T47D (cell line): ENCODE data around the gene MZF1.
A peak's percentile ranks its signal among the peaks of the same experiment; 100 is the strongest.

ENCODE experiments used
- DNase-seq, 2 experiments: peaks; one replicate each; pipeline versions ENCODE4 v3.0.0 to v3.0.0-alpha.2; 2011 to 2012; ENCODE audit warnings: low read depth in 1 of 2, low spot score in 1 of 2
- JUND ChIP-seq: IDR thresholded peaks from 2 replicates; pipeline ENCODE4 v1.6.1; 2012; ENCODE audit warnings: low read depth
- in situ Hi-C: cut with HindIII; loops from 2 replicates; pipeline ENCODE4 v1.10.0; 2016; ENCODE audit warnings: low sequenced_read_pairs, low pct_unique_long_range_greater_than_20kb

MZF1 gene

DNA sequence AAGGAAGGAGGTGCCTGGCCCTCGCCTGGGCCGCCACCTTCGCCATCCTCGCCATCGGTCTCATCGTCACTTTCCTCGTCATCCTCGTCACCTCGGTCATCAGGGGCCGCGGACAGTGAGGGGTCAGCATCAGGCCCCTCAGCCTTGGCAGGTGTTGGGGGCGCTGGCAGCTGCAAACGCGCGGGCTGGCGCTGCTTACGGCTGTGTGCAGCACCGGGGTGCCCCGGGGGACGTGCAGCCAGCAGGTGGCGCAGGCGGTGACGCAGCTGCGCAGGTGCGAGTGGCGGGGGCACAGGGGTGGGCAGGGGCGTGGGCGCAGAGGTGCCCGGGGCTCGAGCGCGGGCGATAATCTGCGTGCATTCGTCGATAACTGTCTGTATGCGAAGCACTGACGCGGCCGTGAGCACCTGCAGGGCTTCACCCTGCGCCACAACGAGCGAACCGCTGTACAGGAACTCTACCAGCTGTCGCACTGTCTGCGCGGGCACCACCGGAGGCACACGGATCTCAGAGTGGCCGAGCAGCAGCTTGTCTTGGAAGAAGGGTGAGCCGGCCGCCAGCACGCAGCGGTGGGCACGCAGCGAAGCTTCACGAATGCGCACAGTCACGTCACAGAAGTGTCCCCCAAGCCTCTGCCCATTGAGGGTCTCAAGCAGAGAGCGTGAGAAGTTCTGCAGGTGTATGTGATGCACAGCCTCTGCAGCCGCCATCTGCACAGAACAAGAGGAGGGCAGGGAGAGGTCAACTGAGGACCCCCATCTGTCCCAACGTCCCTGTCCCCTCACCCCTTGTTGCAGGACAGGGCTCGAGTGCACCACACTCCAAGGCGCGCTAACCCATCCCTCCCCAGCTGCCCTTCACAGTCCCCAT, 55.9 kb downstream of the MZF1 start:
- in situ Hi-C loops = no loop called here

GRCh38 chr19:58516246-58516836, 56.8 kb downstream of the MZF1 start:
- no peak for TF ChIP-seq JUND
- no peak for DNase-seq
- in situ Hi-C loops = no loop called here

More for the DNA sequence above, 55.9 kb downstream of the MZF1 start:
- TF ChIP-seq JUND = no peak
- no peak for DNase-seq

GRCh38 chr19:58515259-58515658, 57.9 kb downstream of the MZF1 start:
- no peak for TF ChIP-seq JUND
- no peak for DNase-seq
- in situ Hi-C loops = no loop called here

DNA sequence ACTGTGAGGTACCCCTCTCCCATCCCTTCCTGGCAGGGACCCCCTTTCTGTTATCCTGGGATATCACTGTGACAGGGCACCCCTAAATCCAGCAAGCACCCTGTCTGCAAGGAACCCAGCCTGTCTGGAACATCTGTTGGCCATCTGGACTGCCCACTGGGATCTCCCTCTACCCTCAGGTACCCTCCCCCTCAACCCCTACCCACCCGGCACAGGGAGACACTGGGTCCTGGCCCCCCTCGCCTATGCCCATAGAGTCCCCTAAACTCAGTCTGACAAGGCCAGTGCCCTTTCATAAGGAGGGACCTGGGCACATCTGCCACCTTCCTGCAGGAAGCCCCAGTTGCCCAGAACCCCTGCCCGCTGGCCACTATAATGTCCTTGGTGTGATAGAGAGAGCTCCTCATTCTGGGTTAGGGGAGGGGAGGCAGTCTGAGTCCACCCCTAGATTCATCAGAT, 58.5 kb downstream of the MZF1 start:
- no peak for TF ChIP-seq JUND
- no peak for DNase-seq
- in situ Hi-C loops = no loop called here

DNA sequence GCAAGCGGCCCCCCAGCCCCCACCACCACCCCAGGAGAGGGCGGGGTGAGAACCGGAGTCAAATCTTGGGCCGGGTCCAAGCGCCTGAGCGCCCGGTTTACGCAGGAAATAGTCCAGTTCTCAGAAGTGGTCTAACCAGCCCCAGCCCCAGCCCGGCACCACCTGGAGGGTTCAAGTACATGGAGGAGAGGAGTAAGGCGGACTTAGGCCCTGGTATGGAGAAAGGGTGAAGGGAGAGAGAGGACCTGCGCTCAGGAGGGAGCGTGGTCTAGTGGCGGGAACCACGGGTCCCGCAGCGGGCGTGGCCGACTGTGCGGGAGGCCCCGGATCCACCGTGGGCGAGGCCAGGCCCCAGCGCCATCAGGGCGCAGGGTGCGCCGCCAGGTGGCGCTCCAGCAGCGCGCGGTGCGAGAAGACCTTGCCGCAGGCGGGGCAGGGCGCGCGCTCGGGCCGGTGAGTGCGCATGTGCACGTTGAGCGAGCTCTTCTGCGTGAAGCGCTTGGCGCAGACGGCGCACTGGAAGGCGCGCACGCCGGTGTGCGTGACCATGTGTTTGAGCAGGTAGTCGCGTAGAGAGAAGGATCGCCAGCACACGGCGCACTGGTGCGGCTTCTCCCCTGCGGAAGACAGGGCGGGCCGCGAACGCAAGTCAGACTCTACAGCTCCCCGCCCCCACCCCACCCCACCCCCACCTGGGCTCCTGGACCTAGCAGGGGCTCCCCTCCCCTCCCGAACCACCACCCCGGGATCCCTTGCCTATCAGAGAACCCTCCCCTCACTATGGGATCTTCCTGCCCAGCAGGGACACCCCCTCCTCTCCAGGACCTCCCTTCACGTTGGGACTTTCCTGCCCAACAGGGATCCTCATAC, 59.2 kb downstream of the MZF1 start:
- TF ChIP-seq JUND = no peak
- peak; percentile 74 to 95 for DNase-seq
- in situ Hi-C loops = no loop called here

GRCh38 chr19:58513213-58513693, 59.9 kb downstream of the MZF1 start:
- in situ Hi-C loops = no loop called here
- DNase-seq = no peak
- TF ChIP-seq JUND = no peak
